Stimulated activated CD4-positive, alpha-beta T cell treated with anti-CD3 and anti-CD28 coated beads, Interleukin-12 subunit alpha, Interleukin-12 subunit beta, amount 100 ng/mL, for 48 hours (primary cell): ENCODE results near the gene CIB4.
A peak's percentile ranks its signal among the peaks of the same experiment; 100 is the strongest.

Source experiments
- DNase-seq, 3 donors: peaks; one replicate each; pipeline ENCODE4 v3.0.0-alpha.2; 2020; ENCODE audit warnings: low read depth in 2 of 3, low spot score in 1 of 3

The CIB4 gene

GRCh38 chr2:26609205-26609631 is 31.9 kb downstream of the CIB4 start:
- no peak for DNase-seq

DNA sequence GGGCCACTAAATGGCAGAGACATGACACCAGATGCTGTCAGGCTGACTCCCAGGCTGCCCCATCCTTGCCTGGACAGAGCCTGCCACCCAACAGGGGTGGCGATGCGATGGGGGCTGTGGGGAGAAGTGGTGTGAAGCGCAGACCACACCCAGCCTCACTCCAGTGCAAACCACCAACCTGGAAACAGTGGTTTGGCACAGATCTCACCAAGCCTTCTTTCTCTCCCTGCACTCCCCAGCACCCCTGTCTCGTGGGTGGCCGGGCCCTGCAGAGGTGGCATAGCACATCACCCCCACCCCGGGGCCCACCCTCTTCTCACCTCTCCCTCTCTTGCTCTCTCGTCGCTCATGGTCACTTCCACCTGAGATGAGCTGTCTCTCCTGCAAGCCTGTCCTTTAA is 32.6 kb downstream of the CIB4 start:
- no peak for DNase-seq

DNA sequence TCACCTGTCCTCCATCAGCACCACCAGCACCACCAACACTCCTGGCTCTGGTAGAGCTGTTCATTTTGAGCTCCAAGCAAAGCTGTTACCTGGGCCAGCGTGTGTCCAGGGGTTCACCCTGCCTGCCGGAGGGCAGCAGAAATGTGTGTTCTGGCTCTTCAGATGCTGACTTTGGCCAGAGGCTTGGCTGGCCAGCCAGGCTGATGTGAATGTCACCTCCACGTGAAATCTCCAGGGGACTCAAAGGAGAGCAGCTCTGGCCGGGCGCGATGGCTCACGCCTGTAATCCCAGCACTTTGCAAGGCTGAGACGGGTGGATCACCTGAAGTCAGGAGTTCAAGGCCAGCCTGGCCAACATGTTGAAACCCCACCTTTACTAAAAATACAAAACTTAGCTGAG is 33.5 kb downstream of the CIB4 start:
- no peak for DNase-seq

GRCh38 chr2:26606847-26607190 is 34.3 kb downstream of the CIB4 start:
- DNase-seq, result no peak

GRCh38 chr2:26605999-26606846 is 34.9 kb downstream of the CIB4 start:
- DNase-seq, result no peak

- DNase-seq, result peak; percentile 4 to 40 (median 13)
Measured at GRCh38 chr2:26605195-26605998, 35.8 kb downstream of the CIB4 start.

- no peak for DNase-seq
Measured at GRCh38 chr2:26602575-26602974, 38.6 kb downstream of the CIB4 start.

DNA sequence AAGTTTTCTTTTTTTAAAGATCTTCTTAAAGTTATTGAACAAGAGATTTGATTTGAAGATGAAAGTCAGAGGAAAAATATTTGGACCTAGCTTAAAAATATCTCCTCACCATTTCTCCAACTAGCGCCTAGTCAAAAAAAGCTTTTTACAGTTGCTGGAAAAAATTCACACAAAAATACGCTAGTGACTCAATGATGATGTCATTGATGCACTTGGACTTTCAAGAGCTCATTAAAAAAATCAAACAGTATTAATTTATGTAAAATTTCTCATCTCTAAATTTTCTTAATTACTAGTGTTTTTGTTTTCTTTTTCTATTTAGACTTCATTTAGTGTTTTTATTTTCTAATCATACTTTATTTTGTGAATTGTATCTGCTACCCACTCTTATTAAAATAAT is 41.8 kb downstream of the CIB4 start:
- no peak for DNase-seq

- no peak for DNase-seq
Measured at GRCh38 chr2:26598996-26599373, 42.2 kb downstream of the CIB4 start.

- DNase-seq, result no peak
Measured at GRCh38 chr2:26598336-26598995, 42.7 kb downstream of the CIB4 start.

DNA sequence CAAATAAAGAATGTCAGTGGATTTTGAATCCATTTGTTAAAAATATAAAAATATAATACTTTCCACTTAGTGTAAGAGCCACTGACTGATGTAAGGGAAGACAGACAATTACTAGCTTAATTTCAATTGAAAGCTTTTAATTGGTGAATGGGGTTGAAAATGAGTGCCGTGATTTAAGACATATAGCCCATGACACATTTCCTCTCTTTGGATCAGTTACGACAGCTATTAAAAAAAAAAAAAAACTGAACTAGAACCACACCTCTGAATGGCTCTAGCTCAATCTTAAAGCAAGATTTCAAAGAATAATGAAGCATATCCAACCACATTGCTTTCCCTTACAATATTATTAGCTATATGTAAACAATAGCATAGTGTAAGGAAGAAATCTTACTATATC is 44.0 kb downstream of the CIB4 start:
- no peak for DNase-seq

GRCh38 chr2:26595146-26595545 is 46.0 kb downstream of the CIB4 start:
- no peak for DNase-seq

DNA sequence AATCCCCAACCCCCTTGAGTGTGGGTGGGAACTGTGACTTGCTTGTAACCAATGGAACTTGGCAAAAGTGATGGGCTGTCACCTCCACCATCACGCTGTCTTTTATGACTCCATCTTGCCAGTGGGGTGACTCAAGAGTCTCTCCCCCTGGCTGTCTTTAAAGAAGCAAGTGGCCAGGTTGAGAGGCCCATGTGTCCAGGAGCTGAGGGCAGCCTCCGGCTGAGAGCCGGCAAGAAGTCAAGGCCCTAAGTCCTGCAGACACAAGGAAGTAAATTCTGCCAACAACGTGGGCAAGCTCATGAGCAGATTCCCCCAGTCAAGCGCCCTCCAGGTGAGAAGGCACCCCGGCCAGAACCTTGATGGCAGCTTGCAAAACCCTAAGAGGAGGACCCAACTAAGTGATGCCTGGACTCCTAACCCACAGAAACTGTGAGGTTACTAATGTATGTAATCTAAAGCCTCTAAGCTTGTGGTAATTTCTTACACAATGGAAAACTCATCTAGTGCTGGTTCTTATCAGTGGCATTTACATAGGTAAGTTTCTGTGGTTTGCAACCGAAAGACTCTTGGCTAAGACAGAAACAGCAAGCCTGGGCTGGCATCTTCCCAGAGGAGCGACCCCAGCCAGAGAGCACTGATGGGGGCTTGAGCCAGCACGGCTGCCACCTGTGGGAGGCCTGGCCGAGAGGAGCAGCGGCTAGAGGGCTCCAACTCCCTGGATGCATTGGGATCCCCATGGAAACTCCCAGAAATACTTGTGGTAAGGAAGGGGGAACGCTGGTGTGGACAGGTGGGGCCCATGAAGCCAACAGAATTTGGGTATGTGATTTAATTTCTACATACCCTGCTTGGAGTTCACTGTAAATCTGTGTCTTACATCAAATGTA is 49.3 kb downstream of the CIB4 start:
- DNase-seq, result peak in 1 of 3 donors; percentile 12

DNA sequence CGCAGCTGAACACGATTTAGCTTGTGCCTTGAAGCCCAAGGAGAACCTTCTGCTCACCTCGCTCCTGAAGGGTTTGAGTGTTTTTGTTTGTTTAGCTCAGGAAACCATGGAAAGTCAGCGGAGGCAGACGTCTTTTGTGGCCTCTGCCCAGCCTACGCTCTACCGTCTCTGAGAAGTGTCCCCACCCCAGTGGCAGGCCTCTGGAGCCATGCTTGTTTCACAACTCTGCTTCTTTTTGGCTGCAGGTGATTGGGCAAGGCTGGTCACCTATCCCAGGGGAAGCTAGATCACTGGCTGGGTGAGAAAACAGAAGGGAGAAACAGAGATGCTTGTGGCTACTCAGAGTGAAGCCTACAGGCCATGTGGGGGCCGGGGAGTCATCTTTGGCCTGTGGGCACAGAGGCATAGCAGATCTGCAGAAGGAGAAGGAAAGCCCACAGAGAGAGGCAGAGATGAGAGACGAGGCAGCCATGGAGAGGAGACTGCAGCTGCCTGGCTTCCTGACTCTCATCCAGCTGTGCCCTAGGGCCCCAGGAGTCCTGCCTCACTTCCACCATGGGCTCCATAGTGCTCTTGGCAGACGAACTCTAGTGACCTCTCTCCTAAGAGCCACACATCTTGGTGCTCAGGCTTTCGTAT is 50.1 kb downstream of the CIB4 start:
- DNase-seq, result no peak

GRCh38 chr2:26590508-26590907 is 50.7 kb downstream of the CIB4 start:
- DNase-seq, result no peak

DNA sequence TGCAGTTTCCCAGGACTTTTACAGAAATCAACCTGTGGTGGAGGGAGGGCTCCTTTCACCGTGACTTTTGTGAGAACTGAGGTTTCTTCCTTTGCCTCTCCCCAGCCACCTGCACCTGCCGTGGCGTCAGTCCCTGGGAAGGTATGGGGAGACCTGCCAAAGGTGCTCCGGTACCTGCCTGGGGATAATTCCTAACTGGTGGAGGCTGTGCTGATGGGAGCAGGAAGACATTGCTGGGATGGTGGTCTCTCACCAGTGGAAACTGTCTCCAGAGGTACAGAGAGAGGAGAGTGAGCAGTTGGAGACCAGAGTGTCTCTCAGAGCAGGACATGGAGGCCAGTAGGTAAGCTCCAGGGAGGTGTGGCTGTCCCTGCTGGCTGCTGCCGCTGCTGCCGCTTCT is 52.6 kb downstream of the CIB4 start:
- DNase-seq, result no peak

DNA sequence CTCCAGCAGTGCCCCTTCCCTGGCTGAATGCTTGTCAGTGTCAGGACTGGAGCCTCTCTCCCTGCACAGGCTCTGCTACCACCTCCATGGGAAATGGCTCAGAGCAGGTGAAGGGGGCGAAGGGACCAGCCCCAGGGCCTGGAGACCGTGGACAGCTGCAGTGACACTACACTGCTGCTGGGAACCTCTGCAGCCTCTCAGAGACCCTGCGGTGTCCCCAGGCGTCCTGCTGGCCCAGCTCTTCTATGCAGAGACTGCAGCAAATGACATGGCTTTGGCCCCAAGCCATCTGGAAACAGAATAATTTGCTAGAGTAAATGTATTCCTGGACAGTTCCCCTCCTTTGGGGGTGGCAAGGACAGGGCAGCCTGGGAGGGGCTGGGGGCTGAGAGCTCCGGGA is 53.2 kb downstream of the CIB4 start:
- no peak for DNase-seq

GRCh38 chr2:26585966-26586365 is 55.2 kb downstream of the CIB4 start:
- no peak for DNase-seq

- no peak for DNase-seq
Measured at GRCh38 chr2:26585100-26585499, 56.1 kb downstream of the CIB4 start.

DNA sequence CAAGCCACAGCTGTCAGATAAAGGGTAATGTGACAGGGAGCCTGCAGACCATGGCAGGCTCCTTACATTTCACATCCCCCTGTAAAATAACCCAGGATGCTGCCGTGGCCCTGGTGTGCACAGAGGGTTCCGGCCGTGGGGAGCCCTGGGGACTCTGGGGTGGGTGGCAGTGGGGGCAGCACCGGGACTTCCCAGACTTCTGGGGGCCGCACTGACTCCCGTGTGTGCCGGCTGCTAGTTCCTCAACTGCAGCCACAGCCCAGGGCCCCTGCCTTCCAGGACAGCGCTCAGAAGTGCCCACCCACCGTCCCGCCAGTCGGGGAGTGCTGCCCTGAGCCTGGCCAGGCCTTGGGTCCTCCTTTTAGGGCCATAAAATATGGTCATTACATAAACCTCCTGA is 56.5 kb downstream of the CIB4 start:
- DNase-seq, result no peak

- DNase-seq, result no peak
Measured at GRCh38 chr2:26584191-26584590, 57.0 kb downstream of the CIB4 start.
